Skeletal muscle satellite cell (primary cell): ENCODE data around the gene MED16. TPM values are rescaled to one million over a fixed set of nuclear protein-coding genes. Genes with fewer than 3 reads are reported as not detected.

Experiments used
- H3K27me3 ChIP-seq: 2 replicates; pipeline ENCODE4 v1.7.0; 2013; ENCODE audit warnings: low read length; ENCODE audit not compliant: control insufficient read depth, insufficient read depth
- H3K36me3 ChIP-seq: 2 replicates; pipeline ENCODE4 v1.7.0; 2013; ENCODE audit warnings: mild to moderate bottlenecking, control low read depth, low read length; ENCODE audit not compliant: insufficient read depth
- H3K4me1 ChIP-seq: 2 replicates; pipeline ENCODE4 v1.7.0; 2013; ENCODE audit warnings: low read length; ENCODE audit not compliant: control insufficient read depth, insufficient read depth
- H3K4me2 ChIP-seq: 2 replicates; pipeline ENCODE4 v1.7.0; 2013; ENCODE audit warnings: mild to moderate bottlenecking, low read length
- H3K4me3 ChIP-seq: 2 replicates; pipeline ENCODE4 v1.7.0; 2013; ENCODE audit warnings: low read length
- H3K9ac ChIP-seq: 2 replicates; pipeline ENCODE4 v1.7.0; 2013; ENCODE audit warnings: mild to moderate bottlenecking, low read depth, low read length, moderate library complexity
- H3K9me3 ChIP-seq: replicated peaks from 2 replicates; pipeline ENCODE4 v1.7.0; 2013; ENCODE audit warnings: mild to moderate bottlenecking, control low read depth, low read length
- total RNA-seq: library from RNA; depleted of rRNA; stranded (reverse); fragments of >200 nt; gene quantifications from 2 replicates; pipeline ENCODE4 v1.2.3, GENCODE V29; 2012; rRNA removed

Gene MED16
- 29.5 and 30.2 TPM in 2 replicates for total RNA-seq

- Histone ChIP-seq H3K9ac (peak within 1 kb of the TSS; percentile 90), H3K4me3 (peak within 1 kb of the TSS; percentile 90), H3K4me1 (no peaks in the 10 kb centered on the region), H3K27me3 (no peaks in the 10 kb centered on the region), H3K4me2 (peak within 1 kb of the TSS; percentile 97), H3K36me3 (peaks cover 31% of the 10 kb centered on the region), H3K9me3 (no peaks in the 10 kb centered on the region)
Measured at GRCh38 chr19:892894-893689, at the start of gene MED16, which contains the start of gene RNU6-9. TSS of gene MED16 (minus strand) at chr19:893187. CDS start at chr19:891131, 2,056 bp downstream. TSS of gene RNU6-9 (plus strand) at chr19:893484.

- Histone ChIP-seq H3K4me1 (peaks cover 20% of the 10 kb centered on the region), H3K4me2 (no peak overlapping the region), H3K27me3 (no peaks in the 10 kb centered on the region), H3K9ac (no peak overlapping the region), H3K36me3 (peaks cover 11% of the 10 kb centered on the region), H3K4me3 (no peak overlapping the region), H3K9me3 (no peaks in the 10 kb centered on the region)
Measured at GRCh38 chr19:942133-942645, 49.2 kb upstream of the MED16 start.

- Histone ChIP-seq H3K27me3 (no peaks in the 10 kb centered on the region), H3K4me1 (peaks cover 20% of the 10 kb centered on the region), H3K36me3 (peaks cover 12% of the 10 kb centered on the region), H3K9ac (peak overlapping the region; percentile 9), H3K4me2 (peak overlapping the region; percentile 82), H3K9me3 (no peaks in the 10 kb centered on the region), H3K4me3 (peak overlapping the region; percentile 60)
Measured at GRCh38 chr19:941292-942132, 48.5 kb upstream of the MED16 start.

- Histone ChIP-seq H3K9ac (peak overlapping the region; percentile 9), H3K27me3 (no peaks in the 10 kb centered on the region), H3K4me3 (peak overlapping the region; percentile 60)
Measured at GRCh38 chr19:940591-941291, 47.8 kb upstream of the MED16 start.

GRCh38 chr19:939922-940321, 46.9 kb upstream of the MED16 start:
- peaks cover 12% of the 10 kb centered on the region for H3K36me3 ChIP-seq
- H3K4me2 ChIP-seq: no peak overlapping the region
- no peak overlapping the region for H3K9ac ChIP-seq
- H3K27me3 ChIP-seq: no peaks in the 10 kb centered on the region
- peaks cover 26% of the 10 kb centered on the region for H3K4me1 ChIP-seq
- H3K9me3 ChIP-seq: no peaks in the 10 kb centered on the region
- no peak overlapping the region for H3K4me3 ChIP-seq

More at GRCh38 chr19:940591-941291, 47.8 kb upstream of the MED16 start:
- Histone ChIP-seq H3K4me1 (peaks cover 20% of the 10 kb centered on the region), H3K36me3 (peaks cover 12% of the 10 kb centered on the region), H3K4me2 (peak overlapping the region; percentile 82), H3K9me3 (no peaks in the 10 kb centered on the region)

GRCh38 chr19:939439-939838, 46.5 kb upstream of the MED16 start:
- H3K36me3 ChIP-seq: peaks cover 12% of the 10 kb centered on the region
- no peaks in the 10 kb centered on the region for H3K27me3 ChIP-seq
- no peak overlapping the region for H3K9ac ChIP-seq
- no peak overlapping the region for H3K4me3 ChIP-seq
- H3K4me1 ChIP-seq: peaks cover 31% of the 10 kb centered on the region
- no peaks in the 10 kb centered on the region for H3K9me3 ChIP-seq
- H3K4me2 ChIP-seq: no peak overlapping the region

GRCh38 chr19:938233-938923, 45.4 kb upstream of the MED16 start:
- Histone ChIP-seq H3K4me1 (peaks cover 41% of the 10 kb centered on the region), H3K4me2 (no peak overlapping the region), H3K36me3 (peaks cover 8% of the 10 kb centered on the region), H3K9ac (no peak overlapping the region), H3K9me3 (no peaks in the 10 kb centered on the region), H3K27me3 (no peaks in the 10 kb centered on the region), H3K4me3 (no peak overlapping the region)

- Histone ChIP-seq H3K4me3 (no peak overlapping the region), H3K9me3 (no peaks in the 10 kb centered on the region), H3K4me1 (peaks cover 52% of the 10 kb centered on the region), H3K4me2 (no peak overlapping the region), H3K9ac (no peak overlapping the region), H3K27me3 (no peaks in the 10 kb centered on the region), H3K36me3 (peaks cover 10% of the 10 kb centered on the region)
Measured at GRCh38 chr19:937259-937694, 44.3 kb upstream of the MED16 start.

GRCh38 chr19:936175-936546, 43.2 kb upstream of the MED16 start:
- H3K4me1 ChIP-seq: peaks cover 42% of the 10 kb centered on the region

GRCh38 chr19:934865-935479, 42.0 kb upstream of the MED16 start:
- Histone ChIP-seq H3K4me2 (peak overlapping the region; percentile 43), H3K9ac (no peak overlapping the region), H3K9me3 (no peaks in the 10 kb centered on the region), H3K4me1 (peaks cover 32% of the 10 kb centered on the region), H3K27me3 (no peaks in the 10 kb centered on the region), H3K36me3 (peaks cover 10% of the 10 kb centered on the region), H3K4me3 (no peak overlapping the region)

More at GRCh38 chr19:936175-936546, 43.2 kb upstream of the MED16 start:
- no peak overlapping the region for H3K4me2 ChIP-seq
- H3K27me3 ChIP-seq: no peaks in the 10 kb centered on the region
- peaks cover 10% of the 10 kb centered on the region for H3K36me3 ChIP-seq
- H3K9me3 ChIP-seq: no peaks in the 10 kb centered on the region
- no peak overlapping the region for H3K4me3 ChIP-seq
- H3K9ac ChIP-seq: no peak overlapping the region
